Measurements from ENCODE around the gene RAB11FIP5. TPM values are rescaled to one million over a fixed set of nuclear protein-coding genes. Genes with fewer than 3 reads are reported as not detected.

Gene RAB11FIP5
- total and polyA plus RNA-seq, 5 experiments from 2014 or later = 4.0 to 11.3 (median 7.0) TPM

- H3K27ac Mint-ChIP-seq = no peak overlapping the region
- H3K9me3 Mint-ChIP-seq = no peaks in the 10 kb centered on the region
- no peaks in the 10 kb centered on the region for H3K36me3 Mint-ChIP-seq
- no peak for ATAC-seq
- peaks cover 0 to 6% (median 2%) of the 10 kb centered on the region in 5 donors for H3K27me3 Mint-ChIP-seq
- no peak overlapping the region for H3K4me3 Mint-ChIP-seq
- peaks cover 0 to 3% (median 0%) of the 10 kb centered on the region in 4 donors for H3K4me1 Mint-ChIP-seq
- POLR2A ChIA-PET = no interaction called here
- DNase-seq = no peak
Observed at GRCh38 chr2:73117441-73117840, 4.7 kb upstream of the RAB11FIP5 start.

- Mint-ChIP-seq H3K4me3 (no peak overlapping the region), H3K4me1 (peaks cover 4 to 11% (median 8%) of the 10 kb centered on the region in 4 donors), H3K36me3 (no peaks in the 10 kb centered on the region), H3K9me3 (no peaks in the 10 kb centered on the region), H3K27ac (no peak overlapping the region), H3K27me3 (peaks cover 0 to 7% (median 2%) of the 10 kb centered on the region in 5 donors)
- ATAC-seq = no peak
- POLR2A ChIA-PET = no interaction called here
- DNase-seq = no peak
Observed at GRCh38 chr2:73116182-73116960, 3.6 kb upstream of the RAB11FIP5 start.

GRCh38 chr2:73114273-73114867 is 1.6 kb upstream of the RAB11FIP5 start:
- Mint-ChIP-seq H3K27me3 (peaks cover 0 to 1% (median 0%) of the 10 kb centered on the region in 5 donors), H3K4me1 (peaks cover 10 to 25% (median 17%) of the 10 kb centered on the region in 4 donors), H3K36me3 (no peaks in the 10 kb centered on the region), H3K27ac (peak overlapping the region in 6 of 10 donors; percentile 32 to 74 (median 56)), H3K4me3 (peak overlapping the region; percentile 33 to 85 (median 70)), H3K9me3 (no peaks in the 10 kb centered on the region)
- DNase-seq = no peak
- no peak for ATAC-seq
- POLR2A ChIA-PET = no interaction called here

GRCh38 chr2:73112026-73112912 is 479 bp downstream of the RAB11FIP5 start:
- Mint-ChIP-seq H3K27ac (peak overlapping the region; percentile 63 to 90 (median 76)), H3K36me3 (no peaks in the 10 kb centered on the region), H3K4me3 (peak overlapping the region; percentile 73 to 89 (median 85)), H3K9me3 (no peaks in the 10 kb centered on the region), H3K4me1 (peaks cover 16 to 27% (median 23%) of the 10 kb centered on the region in 4 donors), H3K27me3 (peaks cover 0 to 1% (median 0%) of the 10 kb centered on the region in 5 donors)
- POLR2A ChIA-PET = interaction anchor here (0.6 to 1.7 kb wide), 2 partner anchors 64 to 122 kb away, joined by 4 to 5 read pairs; partner anchors contain the start of gene CCT7
- DNase-seq = peak in 7 of 10 donors; percentile 13 to 47 (median 30)
- ATAC-seq = peak; percentile 48 to 54

- DNase-seq (peak in 3 of 10 donors; percentile 2 to 18 (median 7)), ATAC-seq (no peak)
- H3K4me1 Mint-ChIP-seq = peaks cover 20 to 34% (median 23%) of the 10 kb centered on the region in 4 donors
- POLR2A ChIA-PET = interaction anchor here (1.7 kb wide), 1 partner anchor 122 kb away, joined by 4 read pairs; the partner anchor contains the start of gene CCT7
- H3K36me3 Mint-ChIP-seq = no peaks in the 10 kb centered on the region
- peak overlapping the region; percentile 63 to 90 (median 78) for H3K27ac Mint-ChIP-seq
- H3K9me3 Mint-ChIP-seq = no peaks in the 10 kb centered on the region
- peak overlapping the region; percentile 73 to 89 (median 85) for H3K4me3 Mint-ChIP-seq
- peaks cover 0 to 1% (median 0%) of the 10 kb centered on the region in 5 donors for H3K27me3 Mint-ChIP-seq
Observed at GRCh38 chr2:73111073-73112025, 1.4 kb downstream of the RAB11FIP5 start.

GRCh38 chr2:73110168-73111072 is 2.3 kb downstream of the RAB11FIP5 start:
- POLR2A ChIA-PET = no interaction called here
- Mint-ChIP-seq H3K9me3 (no peaks in the 10 kb centered on the region), H3K27me3 (peaks cover 0 to 1% (median 0%) of the 10 kb centered on the region in 5 donors), H3K36me3 (peaks cover 0 to under 1% (median 0%) of the 10 kb centered on the region in 3 donors), H3K27ac (peak overlapping the region in 4 of 10 donors; percentile 7 to 89 (median 61)), H3K4me1 (peaks cover 20 to 34% (median 23%) of the 10 kb centered on the region in 4 donors), H3K4me3 (peak overlapping the region; percentile 12 to 89 (median 83))
- no peak for ATAC-seq
- no peak for DNase-seq

GRCh38 chr2:73109431-73110167 is 3.1 kb downstream of the RAB11FIP5 start:
- POLR2A ChIA-PET = no interaction called here
- no peaks in the 10 kb centered on the region for H3K9me3 Mint-ChIP-seq
- peaks cover 0 to 2% (median 0%) of the 10 kb centered on the region in 3 donors for H3K36me3 Mint-ChIP-seq
- DNase-seq = no peak
- peak overlapping the region in 3 of 10 donors; percentile 3 to 51 (median 7) for H3K27ac Mint-ChIP-seq
- H3K4me1 Mint-ChIP-seq = peaks cover 20 to 34% (median 24%) of the 10 kb centered on the region in 4 donors
- H3K27me3 Mint-ChIP-seq = peaks cover 0 to 1% (median 0%) of the 10 kb centered on the region in 5 donors
- no peak overlapping the region for H3K4me3 Mint-ChIP-seq
- ATAC-seq = no peak

- POLR2A ChIA-PET = no interaction called here
- H3K36me3 Mint-ChIP-seq = peaks cover 0 to 2% (median 0%) of the 10 kb centered on the region in 3 donors
- H3K4me1 Mint-ChIP-seq = peaks cover 20 to 34% (median 27%) of the 10 kb centered on the region in 4 donors
- no peak for DNase-seq
- H3K9me3 Mint-ChIP-seq = no peaks in the 10 kb centered on the region
- H3K27ac Mint-ChIP-seq = no peak overlapping the region
- peak overlapping the region in 1 of 10 donors; percentile 20 for H3K4me3 Mint-ChIP-seq
- peaks cover 0 to 1% (median 0%) of the 10 kb centered on the region in 5 donors for H3K27me3 Mint-ChIP-seq
- no peak for ATAC-seq
Observed at GRCh38 chr2:73107211-73107926, 5.4 kb downstream of the RAB11FIP5 start.

GRCh38 chr2:73106791-73107190 is 6.0 kb downstream of the RAB11FIP5 start:
- peaks cover 18 to 29% (median 24%) of the 10 kb centered on the region in 4 donors for H3K4me1 Mint-ChIP-seq
- POLR2A ChIA-PET = no interaction called here
- no peaks in the 10 kb centered on the region for H3K9me3 Mint-ChIP-seq
- DNase-seq (no peak), ATAC-seq (no peak)
- peaks cover 0 to 1% (median 0%) of the 10 kb centered on the region in 5 donors for H3K27me3 Mint-ChIP-seq
- H3K4me3 Mint-ChIP-seq = no peak overlapping the region
- peaks cover 0 to 2% (median 0%) of the 10 kb centered on the region in 3 donors for H3K36me3 Mint-ChIP-seq
- peak overlapping the region in 1 of 10 donors; percentile 25 for H3K27ac Mint-ChIP-seq

Data from naive thymus-derived CD8-positive, alpha-beta T cell (primary cell).